MM.1S (cell line): Measurements from ENCODE around the gene ACP1.

Experiments used
- CTCF ChIP-seq: fragments of 300-600 bp; sonication (generic); IDR thresholded peaks from 2 replicates; pipeline ENCODE4 v1.5.1; 2016; ENCODE audit warnings: antibody characterized with exemption, low read length, mixed read lengths
- EZH2 ChIP-seq: fragments of 300-600 bp; sonication (generic); optimal IDR thresholded peaks from 2 replicates; pipeline ENCODE3; 2017; ENCODE audit warnings: low read depth, mild to moderate bottlenecking, antibody characterized with exemption, low read length, mixed read lengths
- EZH2phosphoT487 ChIP-seq: fragments of 300-600 bp; sonication (generic); IDR thresholded peaks from 2 replicates; pipeline ENCODE4 v1.6.1; 2018; ENCODE audit warnings: antibody characterized with exemption, low read length

- TF ChIP-seq CTCF (no peak), EZH2phosphoT487 (no peak), EZH2 (no peak)
These were observed 20.2 kb upstream of the ACP1 start for GRCh38 chr2:244547-244946.
